Measurements from ENCODE around the gene MTUS2. TPM values are rescaled to one million over a fixed set of nuclear protein-coding genes. Genes with fewer than 3 reads are reported as not detected.

MTUS2 gene
- polyA plus RNA-seq, 1 donor from 2014 or later: 4.4 TPM

- no peak for TF ChIP-seq MXI1 (conservative IDR thresholded peaks at IDR 0.05; ENCODE audit: poor library complexity, severe bottlenecking)
- no peak for TF ChIP-seq CTCF (IDR thresholded peaks at IDR 0.05; ENCODE audit: poor library complexity, severe bottlenecking)
- no peak for TF ChIP-seq RAD21 (conservative IDR thresholded peaks at IDR 0.05)
- no peak for TF ChIP-seq POLR2AphosphoS5 (IDR thresholded peaks at IDR 0.05)
- no peaks in the 10 kb centered on the region for H3F3A ChIP-seq (ENCODE audit: insufficient read depth, low read length, poor library complexity, severe bottlenecking)
- H3K27ac ChIP-seq (ENCODE audit: low read length): no peak overlapping the region
- no peak overlapping the region for H3K4me2 ChIP-seq (ENCODE audit: low read length)
- H2AFZ ChIP-seq (ENCODE audit: low read depth, low read length): no peak overlapping the region
- no peaks in the 10 kb centered on the region for H3K9me3 ChIP-seq (ENCODE audit: low read length)
- H4K20me1 ChIP-seq (ENCODE audit: insufficient read depth): no peaks in the 10 kb centered on the region
- no peaks in the 10 kb centered on the region for H3K79me2 ChIP-seq (replicated peaks; ENCODE audit: insufficient read depth, low read length)
- H3K36me3 ChIP-seq (ENCODE audit: insufficient read depth, low read length): no peaks in the 10 kb centered on the region
- no peaks in the 10 kb centered on the region for H3K9me2 ChIP-seq (ENCODE audit: insufficient read depth, low read length)
- no peak overlapping the region for H3K4me3 ChIP-seq (ENCODE audit: low read length)
- no peak overlapping the region for H3K9ac ChIP-seq (ENCODE audit: low read length)
- H3K27me3 ChIP-seq (ENCODE audit: insufficient read depth, low read depth, low read length): no peaks in the 10 kb centered on the region
Observed at GRCh38 chr13:29542381-29542780, 722.2 kb downstream of the MTUS2 start.

- no peaks in the 10 kb centered on the region for H3K79me2 ChIP-seq (replicated peaks; ENCODE audit: insufficient read depth, low read length)
- TF ChIP-seq EP300 (conservative IDR thresholded peaks at IDR 0.05; ENCODE audit: poor library complexity, severe bottlenecking) (no peak), CTCF (IDR thresholded peaks at IDR 0.05; ENCODE audit: poor library complexity, severe bottlenecking) (no peak), SMC3 (conservative IDR thresholded peaks at IDR 0.05; ENCODE audit: poor library complexity) (no peak), POLR2AphosphoS5 (IDR thresholded peaks at IDR 0.05) (no peak)
- H4K20me1 ChIP-seq (ENCODE audit: insufficient read depth): no peaks in the 10 kb centered on the region
Observed at GRCh38 chr13:29543230-29544215, 723.4 kb downstream of the MTUS2 start.

GRCh38 chr13:29545988-29546387 is 725.8 kb downstream of the MTUS2 start:
- Histone ChIP-seq H3K4me2 (ENCODE audit: low read length) (no peak overlapping the region), H3K79me2 (replicated peaks; ENCODE audit: insufficient read depth, low read length) (no peaks in the 10 kb centered on the region), H3K4me3 (ENCODE audit: low read length) (no peak overlapping the region), H3K9ac (ENCODE audit: low read length) (no peak overlapping the region), H3K9me2 (ENCODE audit: insufficient read depth, low read length) (no peaks in the 10 kb centered on the region), H3K9me3 (ENCODE audit: low read length) (no peaks in the 10 kb centered on the region), H2AFZ (ENCODE audit: low read depth, low read length) (no peak overlapping the region), H3K36me3 (ENCODE audit: insufficient read depth, low read length) (no peaks in the 10 kb centered on the region), H3K27ac (ENCODE audit: low read length) (no peak overlapping the region), H4K20me1 (ENCODE audit: insufficient read depth) (no peaks in the 10 kb centered on the region), H3K27me3 (ENCODE audit: insufficient read depth, low read depth, low read length) (no peaks in the 10 kb centered on the region), H3F3A (ENCODE audit: insufficient read depth, low read length, poor library complexity, severe bottlenecking) (no peaks in the 10 kb centered on the region)
- TF ChIP-seq TAF1 (IDR thresholded peaks at IDR 0.05; ENCODE audit: low read depth): no peak
- TF ChIP-seq SMC3 (conservative IDR thresholded peaks at IDR 0.05; ENCODE audit: poor library complexity): no peak
- no peak for TF ChIP-seq CTCF (IDR thresholded peaks at IDR 0.05; ENCODE audit: poor library complexity, severe bottlenecking)
- no peak for TF ChIP-seq REST (IDR thresholded peaks at IDR 0.05; ENCODE audit: borderline replicate concordance)
- TF ChIP-seq EP300 (conservative IDR thresholded peaks at IDR 0.05; ENCODE audit: poor library complexity, severe bottlenecking): no peak
- TF ChIP-seq POLR2AphosphoS5 (IDR thresholded peaks at IDR 0.05): no peak
- no peak for TF ChIP-seq EZH2 (IDR thresholded peaks at IDR 0.05; ENCODE audit: borderline replicate concordance, insufficient read depth, low read length, poor library complexity, severe bottlenecking)
- no peak for TF ChIP-seq RAD21 (conservative IDR thresholded peaks at IDR 0.05)
- no peak for TF ChIP-seq MXI1 (conservative IDR thresholded peaks at IDR 0.05; ENCODE audit: poor library complexity, severe bottlenecking)

More at GRCh38 chr13:29543230-29544215, 723.4 kb downstream of the MTUS2 start:
- Histone ChIP-seq H2AFZ (ENCODE audit: low read depth, low read length) (no peak overlapping the region), H3K36me3 (ENCODE audit: insufficient read depth, low read length) (no peaks in the 10 kb centered on the region), H3K9me3 (ENCODE audit: low read length) (no peaks in the 10 kb centered on the region), H3K27me3 (ENCODE audit: insufficient read depth, low read depth, low read length) (no peaks in the 10 kb centered on the region), H3F3A (ENCODE audit: insufficient read depth, low read length, poor library complexity, severe bottlenecking) (no peaks in the 10 kb centered on the region), H3K4me2 (ENCODE audit: low read length) (no peak overlapping the region), H3K9ac (ENCODE audit: low read length) (no peak overlapping the region), H3K27ac (ENCODE audit: low read length) (no peak overlapping the region), H3K4me3 (ENCODE audit: low read length) (no peak overlapping the region), H3K9me2 (ENCODE audit: insufficient read depth, low read length) (no peaks in the 10 kb centered on the region)

Data from neural cell (in vitro differentiated cells).